Keratinocyte (primary cell): ENCODE results near the gene AGPAT3.

Experiments used
- EZH2 ChIP-seq: IDR thresholded peaks from one replicate; pipeline ENCODE4 v1.6.1; 2012; ENCODE audit warnings: inconsistent platforms, mild to moderate bottlenecking, low read length, moderate library complexity
- TF ChIP-seq, protein P1 (sequence below), 3 experiments: IDR thresholded peaks in 1 of 3; conservative IDR thresholded peaks in 1 of 3; optimal IDR thresholded peaks in 1 of 3; 2 replicates in 2 of 3; 3 replicates in 1 of 3; pipeline versions ENCODE3 to v1.5.1; 2011; ENCODE audit warnings: low read length in 3 of 3, mild to moderate bottlenecking in 3 of 3, moderate library complexity in 2 of 3, control low read depth in 1 of 3, inconsistent platforms in 1 of 3; ENCODE audit not compliant: insufficient read depth in 2 of 3; ENCODE audit errors: extremely low read depth in 1 of 3

GRCh38 chr21:43818685-43819084, 46.3 kb upstream of the AGPAT3 start:
- TF ChIP-seq, protein P1, sequence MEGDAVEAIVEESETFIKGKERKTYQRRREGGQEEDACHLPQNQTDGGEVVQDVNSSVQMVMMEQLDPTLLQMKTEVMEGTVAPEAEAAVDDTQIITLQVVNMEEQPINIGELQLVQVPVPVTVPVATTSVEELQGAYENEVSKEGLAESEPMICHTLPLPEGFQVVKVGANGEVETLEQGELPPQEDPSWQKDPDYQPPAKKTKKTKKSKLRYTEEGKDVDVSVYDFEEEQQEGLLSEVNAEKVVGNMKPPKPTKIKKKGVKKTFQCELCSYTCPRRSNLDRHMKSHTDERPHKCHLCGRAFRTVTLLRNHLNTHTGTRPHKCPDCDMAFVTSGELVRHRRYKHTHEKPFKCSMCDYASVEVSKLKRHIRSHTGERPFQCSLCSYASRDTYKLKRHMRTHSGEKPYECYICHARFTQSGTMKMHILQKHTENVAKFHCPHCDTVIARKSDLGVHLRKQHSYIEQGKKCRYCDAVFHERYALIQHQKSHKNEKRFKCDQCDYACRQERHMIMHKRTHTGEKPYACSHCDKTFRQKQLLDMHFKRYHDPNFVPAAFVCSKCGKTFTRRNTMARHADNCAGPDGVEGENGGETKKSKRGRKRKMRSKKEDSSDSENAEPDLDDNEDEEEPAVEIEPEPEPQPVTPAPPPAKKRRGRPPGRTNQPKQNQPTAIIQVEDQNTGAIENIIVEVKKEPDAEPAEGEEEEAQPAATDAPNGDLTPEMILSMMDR (optimal IDR thresholded peaks at IDR 0.05 in 1 of 3, IDR thresholded peaks at IDR 0.05 in 1 of 3, conservative IDR thresholded peaks at IDR 0.05 in 1 of 3; ENCODE audit: extremely low read depth in 1 of 3, insufficient read depth in 2 of 3, low read length in 3 of 3), result no peak
- no peak for TF ChIP-seq EZH2
